ENCODE measurements around the gene ASB9.

DNA sequence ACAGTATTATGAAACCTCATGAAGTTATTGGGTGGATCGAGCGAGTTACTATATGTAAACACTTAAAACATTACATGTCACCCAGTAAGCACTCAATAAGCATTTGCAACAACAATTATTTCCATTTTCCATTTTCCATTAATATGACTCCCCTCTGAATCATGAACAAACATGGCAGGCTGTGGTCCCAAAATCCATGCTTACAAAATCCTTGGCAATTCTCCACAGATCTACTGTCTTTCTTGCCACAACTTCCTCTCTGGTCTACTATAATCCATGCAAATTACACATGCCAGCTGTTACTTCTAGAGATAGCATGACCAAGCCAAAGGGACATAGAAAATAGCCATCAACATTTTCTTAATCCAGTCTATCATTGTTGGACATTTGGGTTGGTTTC lies 23.6 kb upstream of the ASB9 start:
- TF ChIP-seq, protein P1, sequence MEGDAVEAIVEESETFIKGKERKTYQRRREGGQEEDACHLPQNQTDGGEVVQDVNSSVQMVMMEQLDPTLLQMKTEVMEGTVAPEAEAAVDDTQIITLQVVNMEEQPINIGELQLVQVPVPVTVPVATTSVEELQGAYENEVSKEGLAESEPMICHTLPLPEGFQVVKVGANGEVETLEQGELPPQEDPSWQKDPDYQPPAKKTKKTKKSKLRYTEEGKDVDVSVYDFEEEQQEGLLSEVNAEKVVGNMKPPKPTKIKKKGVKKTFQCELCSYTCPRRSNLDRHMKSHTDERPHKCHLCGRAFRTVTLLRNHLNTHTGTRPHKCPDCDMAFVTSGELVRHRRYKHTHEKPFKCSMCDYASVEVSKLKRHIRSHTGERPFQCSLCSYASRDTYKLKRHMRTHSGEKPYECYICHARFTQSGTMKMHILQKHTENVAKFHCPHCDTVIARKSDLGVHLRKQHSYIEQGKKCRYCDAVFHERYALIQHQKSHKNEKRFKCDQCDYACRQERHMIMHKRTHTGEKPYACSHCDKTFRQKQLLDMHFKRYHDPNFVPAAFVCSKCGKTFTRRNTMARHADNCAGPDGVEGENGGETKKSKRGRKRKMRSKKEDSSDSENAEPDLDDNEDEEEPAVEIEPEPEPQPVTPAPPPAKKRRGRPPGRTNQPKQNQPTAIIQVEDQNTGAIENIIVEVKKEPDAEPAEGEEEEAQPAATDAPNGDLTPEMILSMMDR (IDR thresholded peaks at IDR 0.05; ENCODE audit: low read length), result no peak
- no peak for TF ChIP-seq EZH2 (optimal IDR thresholded peaks at IDR 0.05; ENCODE audit: low read depth, low read length)

All from MM.1S (cell line).